ENCODE measurements around the gene CDC14A.

- TF ChIP-seq EP300 (IDR thresholded peaks at IDR 0.05) (no peak), POLR2A (IDR thresholded peaks at IDR 0.05; ENCODE audit: low read depth) (no peak), CTCF (IDR thresholded peaks at IDR 0.05) (no peak)
Observed at GRCh38 chr1:100316622-100317021, 35.7 kb upstream of the CDC14A start.
